ENCODE data around the gene GULP1. TPM values are rescaled to one million over a fixed set of nuclear protein-coding genes. Genes with fewer than 3 reads are reported as not detected.

Gene GULP1
- total and polyA plus RNA-seq, 10 of the 15 experiments (the other 5 are each of a cell fraction or from before 2014, with no cell fraction given): 0.02 to 1.3 (median 0.15) TPM; not detected in 5

DNA sequence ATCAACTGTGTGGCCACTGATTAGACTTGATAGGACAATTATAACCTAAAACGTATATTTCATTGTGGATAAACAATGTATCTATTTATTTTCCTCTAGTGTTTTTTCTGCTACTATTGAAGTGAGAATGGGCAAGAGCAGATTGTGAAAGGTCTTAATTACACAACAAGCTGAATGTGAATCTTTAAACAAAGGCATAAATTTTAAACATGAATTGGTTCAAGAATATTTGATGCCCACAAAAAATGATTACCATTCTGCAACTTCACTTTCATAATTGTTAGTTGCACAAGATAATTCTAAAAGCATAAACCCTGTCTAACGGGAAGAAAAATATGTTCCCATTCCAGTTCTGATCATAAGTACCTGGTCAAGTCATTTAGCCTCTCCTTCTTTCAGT, 285.6 kb downstream of the GULP1 start:
- no peak overlapping the region for H3K9ac ChIP-seq (ENCODE audit: control insufficient read depth, insufficient read depth, low read length)
- H3K4me3 ChIP-seq: no peak overlapping the region
- ChIA-PET POLR2A (no interaction called here), CTCF (no interaction called here), RAD21 (ENCODE audit: unreplicated experiment) (no interaction called here), SMC1A (ENCODE audit: uncharacterized antibody, unreplicated experiment) (interaction anchor here (1.1 kb wide), 1 partner anchor 48 kb away, joined by 3 read pairs; no protein-coding TSS in a partner anchor)
- no peaks in the 10 kb centered on the region for H3K4me1 ChIP-seq (ENCODE audit: control insufficient read depth, insufficient read depth, low read length)
- ATAC-seq: no peak
- H2AFZ ChIP-seq (ENCODE audit: control insufficient read depth, low read depth, low read length): no peak overlapping the region
- 8% methylated on average over 2 of the region's 2 CpGs for WGBS (ENCODE audit: insufficient coverage, insufficient replicate concordance, low lambda C conversion rate, missing lambda C conversion rate)
- no peaks in the 10 kb centered on the region for H3K36me3 ChIP-seq (ENCODE audit: control insufficient read depth in 2 of 2, insufficient read depth in 2 of 2, low read length in 1 of 2)
- TF ChIP-seq FOXK2 (IDR thresholded peaks at IDR 0.05): no peak
- no peak for TF ChIP-seq IKZF2 (IDR thresholded peaks at IDR 0.05)
- TF ChIP-seq, protein P1, sequence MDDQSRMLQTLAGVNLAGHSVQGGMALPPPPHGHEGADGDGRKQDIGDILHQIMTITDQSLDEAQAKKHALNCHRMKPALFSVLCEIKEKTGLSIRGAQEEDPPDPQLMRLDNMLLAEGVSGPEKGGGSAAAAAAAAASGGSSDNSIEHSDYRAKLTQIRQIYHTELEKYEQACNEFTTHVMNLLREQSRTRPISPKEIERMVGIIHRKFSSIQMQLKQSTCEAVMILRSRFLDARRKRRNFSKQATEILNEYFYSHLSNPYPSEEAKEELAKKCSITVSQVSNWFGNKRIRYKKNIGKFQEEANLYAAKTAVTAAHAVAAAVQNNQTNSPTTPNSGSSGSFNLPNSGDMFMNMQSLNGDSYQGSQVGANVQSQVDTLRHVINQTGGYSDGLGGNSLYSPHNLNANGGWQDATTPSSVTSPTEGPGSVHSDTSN (IDR thresholded peaks at IDR 0.05; ENCODE audit: insufficient replicate concordance, low read depth, low read length): no peak
- no peak for TF ChIP-seq ZNF384 (IDR thresholded peaks at IDR 0.05; ENCODE audit: borderline replicate concordance, low read depth, low read length)
- in situ Hi-C loops (cut with MboI): no loop called here
- H3K27me3 ChIP-seq (replicated peaks in 1 of 2; ENCODE audit: control insufficient read depth in 2 of 2, insufficient read depth in 2 of 2, low read length in 1 of 2): no peaks in the 10 kb centered on the region
- no TSS peak for BruUV-seq (replicated peaks)
- intact Hi-C loops (cut with micrococcal nuclease; ENCODE audit: unreplicated experiment): no loop called here
- no peak for DNase-seq (ENCODE audit: low read depth, low spot score)
- H3K9me3 ChIP-seq (replicated peaks; ENCODE audit: control insufficient read depth, insufficient read depth, low read length): no peaks in the 10 kb centered on the region
- no peaks in the 10 kb centered on the region for H4K20me1 ChIP-seq (ENCODE audit: control insufficient read depth, insufficient read depth)
- H3K27ac ChIP-seq (ENCODE audit: control insufficient read depth, insufficient read depth): no peak overlapping the region
- H3K79me2 ChIP-seq (ENCODE audit: control insufficient read depth, insufficient read depth, low read length): no peaks in the 10 kb centered on the region
- no peak overlapping the region for H3K4me2 ChIP-seq (ENCODE audit: control insufficient read depth, insufficient read depth)
- FAIRE-seq: no peak

DNA sequence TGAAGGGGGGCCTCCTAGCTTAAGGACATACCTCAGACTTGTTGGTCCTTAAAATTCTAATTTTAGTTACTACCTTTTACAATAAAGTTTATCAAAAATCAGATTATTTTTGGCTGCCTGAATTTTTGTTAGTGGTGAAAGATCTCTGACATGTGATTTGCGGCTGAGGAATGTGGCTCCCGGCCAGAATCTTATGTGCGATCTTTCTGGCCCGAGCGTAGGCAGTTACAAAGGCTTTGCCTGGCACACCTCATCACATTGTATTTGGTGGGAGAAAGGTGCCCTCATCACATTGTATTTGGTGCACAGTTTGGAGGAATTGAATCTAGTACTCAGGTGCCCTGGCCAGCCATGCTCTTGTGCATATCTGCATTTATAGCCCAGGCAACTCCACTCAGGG, 289.1 kb downstream of the GULP1 start:
- POLR2A ChIA-PET: no interaction called here
- SMC1A ChIA-PET (ENCODE audit: uncharacterized antibody, unreplicated experiment): interaction anchor here (1.0 kb wide), 1 partner anchor 10 kb away, joined by 3 read pairs; no protein-coding TSS in a partner anchor
- Histone ChIP-seq H3K4me1 (ENCODE audit: control insufficient read depth, insufficient read depth, low read length) (no peaks in the 10 kb centered on the region), H3K9me3 (replicated peaks; ENCODE audit: control insufficient read depth, insufficient read depth, low read length) (no peaks in the 10 kb centered on the region), H3K27ac (ENCODE audit: control insufficient read depth, insufficient read depth) (no peak overlapping the region), H2AFZ (ENCODE audit: control insufficient read depth, low read depth, low read length) (no peak overlapping the region), H3K27me3 (replicated peaks in 1 of 2; ENCODE audit: control insufficient read depth in 2 of 2, insufficient read depth in 2 of 2, low read length in 1 of 2) (no peaks in the 10 kb centered on the region), H3K4me2 (ENCODE audit: control insufficient read depth, insufficient read depth) (no peak overlapping the region), H3K36me3 (ENCODE audit: control insufficient read depth in 2 of 2, insufficient read depth in 2 of 2, low read length in 1 of 2) (no peaks in the 10 kb centered on the region), H4K20me1 (ENCODE audit: control insufficient read depth, insufficient read depth) (no peaks in the 10 kb centered on the region), H3K79me2 (ENCODE audit: control insufficient read depth, insufficient read depth, low read length) (no peaks in the 10 kb centered on the region), H3K9ac (ENCODE audit: control insufficient read depth, insufficient read depth, low read length) (no peak overlapping the region), H3K4me3 (no peak overlapping the region)
- RAD21 ChIA-PET (ENCODE audit: unreplicated experiment): no interaction called here
- WGBS (ENCODE audit: insufficient coverage, insufficient replicate concordance, low lambda C conversion rate, missing lambda C conversion rate): 53% methylated on average over 5 of the region's 5 CpGs
- no peak for FAIRE-seq
- CTCF ChIA-PET: no interaction called here
- BruUV-seq (replicated peaks): no TSS peak
- in situ Hi-C loops (cut with MboI): no loop called here
- intact Hi-C loops (cut with micrococcal nuclease; ENCODE audit: unreplicated experiment): no loop called here
- no peak for DNase-seq (ENCODE audit: low read depth, low spot score)
- no peak for ATAC-seq
- TF ChIP-seq EZH2 (IDR thresholded peaks at IDR 0.05; ENCODE audit: borderline replicate concordance, control insufficient read depth, low read depth, low read length) (no peak), EP300 (IDR thresholded peaks at IDR 0.05; ENCODE audit: borderline replicate concordance in 1 of 2, control insufficient read depth in 1 of 2, low read depth in 2 of 2, low read length in 2 of 2) (no peak), NFIC (IDR thresholded peaks at IDR 0.05; ENCODE audit: low read depth, low read length) (no peak), SIX5 (IDR thresholded peaks at IDR 0.05; ENCODE audit: low read depth, low read length, severe bottlenecking) (no peak), MEF2B (IDR thresholded peaks at IDR 0.05; ENCODE audit: partially characterized antibody, poor library complexity, severe bottlenecking) (no peak), KAT2A (conservative IDR thresholded peaks at IDR 0.05; ENCODE audit: control insufficient read depth, low read depth, low read length) (no peak)
- TF ChIP-seq, protein P2, sequence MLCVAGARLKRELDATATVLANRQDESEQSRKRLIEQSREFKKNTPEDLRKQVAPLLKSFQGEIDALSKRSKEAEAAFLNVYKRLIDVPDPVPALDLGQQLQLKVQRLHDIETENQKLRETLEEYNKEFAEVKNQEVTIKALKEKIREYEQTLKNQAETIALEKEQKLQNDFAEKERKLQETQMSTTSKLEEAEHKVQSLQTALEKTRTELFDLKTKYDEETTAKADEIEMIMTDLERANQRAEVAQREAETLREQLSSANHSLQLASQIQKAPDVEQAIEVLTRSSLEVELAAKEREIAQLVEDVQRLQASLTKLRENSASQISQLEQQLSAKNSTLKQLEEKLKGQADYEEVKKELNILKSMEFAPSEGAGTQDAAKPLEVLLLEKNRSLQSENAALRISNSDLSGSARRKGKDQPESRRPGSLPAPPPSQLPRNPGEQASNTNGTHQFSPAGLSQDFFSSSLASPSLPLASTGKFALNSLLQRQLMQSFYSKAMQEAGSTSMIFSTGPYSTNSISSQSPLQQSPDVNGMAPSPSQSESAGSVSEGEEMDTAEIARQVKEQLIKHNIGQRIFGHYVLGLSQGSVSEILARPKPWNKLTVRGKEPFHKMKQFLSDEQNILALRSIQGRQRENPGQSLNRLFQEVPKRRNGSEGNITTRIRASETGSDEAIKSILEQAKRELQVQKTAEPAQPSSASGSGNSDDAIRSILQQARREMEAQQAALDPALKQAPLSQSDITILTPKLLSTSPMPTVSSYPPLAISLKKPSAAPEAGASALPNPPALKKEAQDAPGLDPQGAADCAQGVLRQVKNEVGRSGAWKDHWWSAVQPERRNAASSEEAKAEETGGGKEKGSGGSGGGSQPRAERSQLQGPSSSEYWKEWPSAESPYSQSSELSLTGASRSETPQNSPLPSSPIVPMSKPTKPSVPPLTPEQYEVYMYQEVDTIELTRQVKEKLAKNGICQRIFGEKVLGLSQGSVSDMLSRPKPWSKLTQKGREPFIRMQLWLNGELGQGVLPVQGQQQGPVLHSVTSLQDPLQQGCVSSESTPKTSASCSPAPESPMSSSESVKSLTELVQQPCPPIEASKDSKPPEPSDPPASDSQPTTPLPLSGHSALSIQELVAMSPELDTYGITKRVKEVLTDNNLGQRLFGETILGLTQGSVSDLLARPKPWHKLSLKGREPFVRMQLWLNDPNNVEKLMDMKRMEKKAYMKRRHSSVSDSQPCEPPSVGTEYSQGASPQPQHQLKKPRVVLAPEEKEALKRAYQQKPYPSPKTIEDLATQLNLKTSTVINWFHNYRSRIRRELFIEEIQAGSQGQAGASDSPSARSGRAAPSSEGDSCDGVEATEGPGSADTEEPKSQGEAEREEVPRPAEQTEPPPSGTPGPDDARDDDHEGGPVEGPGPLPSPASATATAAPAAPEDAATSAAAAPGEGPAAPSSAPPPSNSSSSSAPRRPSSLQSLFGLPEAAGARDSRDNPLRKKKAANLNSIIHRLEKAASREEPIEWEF (IDR thresholded peaks at IDR 0.05; ENCODE audit: insufficient replicate concordance, low read depth, low read length): no peak
